A673 (cell line): Measurements from ENCODE around the gene GLS. TPM values are rescaled to one million over a fixed set of nuclear protein-coding genes. Genes with fewer than 3 reads are reported as not detected.

ENCODE experiments used
- BruUV-seq: library from RNA; stranded (reverse); fragments of 400-500 nt; replicated peaks from 2 replicates; lab custom pipeline; 2021; lab: Mats Ljungman, UMichigan
- CTCF ChIA-PET: fragments of 300-600 bp; sonication (Branson Sonifier 250); formaldehyde crosslinking; loops from one replicate; lab custom pipeline; 2022; ENCODE audit warnings: antibody characterized with exemption; lab: Charles Lee
- POLR2A ChIA-PET: fragments of 300-600 bp; sonication (Branson Sonifier 250); formaldehyde crosslinking; loops from one replicate; lab custom pipeline; 2022; ENCODE audit warnings: antibody characterized with exemption; ENCODE audit not compliant: low non-redundant PET; lab: Charles Lee
- DNase-seq: peaks from one replicate; pipeline ENCODE4 v3.0.0-alpha.2; 2015; ENCODE audit warnings: low spot score
- H3K27ac ChIP-seq: fragments of 200-600 bp; sonication (generic); 2 replicates; pipeline ENCODE4 v1.5.1; 2016; ENCODE audit warnings: mixed run types, low read depth, mild to moderate bottlenecking, mixed read lengths, antibody characterized with exemption, low read length; ENCODE audit not compliant: poor library complexity, severe bottlenecking
- H3K27me3 ChIP-seq: fragments of 200-600 bp; sonication (generic); replicated peaks from 2 replicates; pipeline ENCODE4 v1.6.1; 2017; ENCODE audit warnings: mixed run types, low read depth, mild to moderate bottlenecking, mixed read lengths, antibody characterized with exemption, low read length; ENCODE audit not compliant: insufficient read depth, poor library complexity
- H3K36me3 ChIP-seq: fragments of 200-600 bp; sonication (generic); 2 replicates; pipeline ENCODE4 v1.6.1; 2016; ENCODE audit warnings: mixed run types, mild to moderate bottlenecking, mixed read lengths, antibody characterized with exemption, low read length; ENCODE audit not compliant: insufficient read depth, poor library complexity, severe bottlenecking
- H3K4me1 ChIP-seq: fragments of 200-600 bp; sonication (generic); 2 replicates; pipeline ENCODE4 v1.6.1; 2017; ENCODE audit warnings: mixed run types, mild to moderate bottlenecking, mixed read lengths, antibody characterized with exemption, low read length; ENCODE audit not compliant: insufficient read depth, poor library complexity, severe bottlenecking
- H3K4me3 ChIP-seq: fragments of 200-600 bp; sonication (generic); 2 replicates; pipeline ENCODE4 v1.5.1; 2016; ENCODE audit warnings: low read depth, mixed run types, mild to moderate bottlenecking, mixed read lengths, low read length; ENCODE audit not compliant: poor library complexity, severe bottlenecking
- H3K9me3 ChIP-seq: fragments of 200-600 bp; sonication (generic); 2 replicates; pipeline ENCODE4 v1.6.1; 2016; ENCODE audit warnings: mixed run types, low read depth, mild to moderate bottlenecking, mixed read lengths, antibody characterized with exemption, low read length; ENCODE audit not compliant: poor library complexity, severe bottlenecking
- CTCF ChIP-seq: fragments of 300-800, 200-600 bp; sonication (generic); conservative IDR thresholded peaks from 2 replicates; pipeline ENCODE4 v1.5.1; 2017; ENCODE audit warnings: low read depth, mild to moderate bottlenecking, antibody characterized with exemption, low read length, moderate library complexity, mixed read lengths
- EZH2 ChIP-seq: fragments of 200-600 bp; sonication (generic); IDR thresholded peaks from 2 replicates; pipeline ENCODE4 v1.6.1; 2017; ENCODE audit warnings: borderline replicate concordance, low read depth, mild to moderate bottlenecking, mixed read lengths, antibody characterized with exemption, low read length; ENCODE audit not compliant: poor library complexity, severe bottlenecking
- intact Hi-C: fragments of 100-400 bp; cut with micrococcal nuclease; formaldehyde crosslinking; loops from one replicate; pipeline ENCODE4 v1.10.0; 2022; ENCODE audit not compliant: unreplicated experiment
- total RNA-seq: library from RNA; stranded (reverse); gene quantifications from 2 replicates; pipeline ENCODE4 v1.2.3, GENCODE V29; 2021

GLS gene
- total RNA-seq, 1 experiment from 2014 or later = 116 TPM

DNA sequence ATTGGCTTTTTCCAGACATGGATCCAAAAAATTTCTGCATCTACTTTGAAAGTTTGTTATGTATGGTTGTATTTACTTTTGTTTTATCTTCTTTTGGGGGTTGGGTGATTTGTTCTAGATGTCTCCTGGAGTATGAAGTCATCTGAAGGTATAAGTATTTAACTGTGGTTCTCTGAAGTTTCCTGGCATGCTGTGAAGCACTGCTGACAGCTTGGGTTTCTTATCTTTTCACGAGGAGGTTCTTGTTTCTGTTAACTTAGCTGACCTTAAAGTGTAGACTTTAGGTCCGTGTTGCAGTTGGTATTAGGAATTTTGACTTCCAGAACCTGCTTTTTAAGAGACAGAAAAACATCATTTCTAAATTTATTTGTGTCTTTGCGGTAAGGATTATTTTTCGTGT, 15.9 kb downstream of the GLS start:
- no peak for TF ChIP-seq EZH2
- TF ChIP-seq CTCF = no peak
- peaks cover 9% of the 10 kb centered on the region for H3K4me1 ChIP-seq
- CTCF ChIA-PET = no interaction called here
- no peak overlapping the region for H3K27ac ChIP-seq
- peaks cover 35% of the 10 kb centered on the region for H3K36me3 ChIP-seq
- H3K9me3 ChIP-seq = no peaks in the 10 kb centered on the region
- no peak for DNase-seq
- H3K27me3 ChIP-seq = no peaks in the 10 kb centered on the region
- BruUV-seq = no TSS peak
- H3K4me3 ChIP-seq = no peak overlapping the region
- intact Hi-C loops = no loop called here
- POLR2A ChIA-PET = no interaction called here

- Histone ChIP-seq H3K4me3 (no peak overlapping the region), H3K27me3 (no peaks in the 10 kb centered on the region), H3K9me3 (no peaks in the 10 kb centered on the region), H3K4me1 (no peaks in the 10 kb centered on the region), H3K36me3 (peaks cover 31% of the 10 kb centered on the region), H3K27ac (no peak overlapping the region)
- ChIA-PET POLR2A (interaction anchor here (0.6 kb wide), 1 partner anchor 10 kb away, joined by 8 read pairs; no protein-coding TSS in a partner anchor), CTCF (no interaction called here)
- no peak for TF ChIP-seq EZH2
- TF ChIP-seq CTCF = no peak
- intact Hi-C loops = no loop called here
- BruUV-seq = no TSS peak
- DNase-seq = no peak
These were observed 23.3 kb downstream of the GLS start for GRCh38 chr2:190903693-190904450.

- CTCF ChIA-PET = no interaction called here
- DNase-seq = no peak
- no TSS peak for BruUV-seq
- Histone ChIP-seq H3K4me3 (no peak overlapping the region), H3K27me3 (no peaks in the 10 kb centered on the region), H3K36me3 (peaks cover 31% of the 10 kb centered on the region), H3K27ac (no peak overlapping the region), H3K9me3 (no peaks in the 10 kb centered on the region), H3K4me1 (no peaks in the 10 kb centered on the region)
- TF ChIP-seq EZH2 = no peak
- TF ChIP-seq CTCF = no peak
- POLR2A ChIA-PET = no interaction called here
- intact Hi-C loops = no loop called here
These were observed 24.1 kb downstream of the GLS start for GRCh38 chr2:190904640-190905261.
